Measurements from ENCODE around the gene SNX11.

- TF ChIP-seq, protein P1, sequence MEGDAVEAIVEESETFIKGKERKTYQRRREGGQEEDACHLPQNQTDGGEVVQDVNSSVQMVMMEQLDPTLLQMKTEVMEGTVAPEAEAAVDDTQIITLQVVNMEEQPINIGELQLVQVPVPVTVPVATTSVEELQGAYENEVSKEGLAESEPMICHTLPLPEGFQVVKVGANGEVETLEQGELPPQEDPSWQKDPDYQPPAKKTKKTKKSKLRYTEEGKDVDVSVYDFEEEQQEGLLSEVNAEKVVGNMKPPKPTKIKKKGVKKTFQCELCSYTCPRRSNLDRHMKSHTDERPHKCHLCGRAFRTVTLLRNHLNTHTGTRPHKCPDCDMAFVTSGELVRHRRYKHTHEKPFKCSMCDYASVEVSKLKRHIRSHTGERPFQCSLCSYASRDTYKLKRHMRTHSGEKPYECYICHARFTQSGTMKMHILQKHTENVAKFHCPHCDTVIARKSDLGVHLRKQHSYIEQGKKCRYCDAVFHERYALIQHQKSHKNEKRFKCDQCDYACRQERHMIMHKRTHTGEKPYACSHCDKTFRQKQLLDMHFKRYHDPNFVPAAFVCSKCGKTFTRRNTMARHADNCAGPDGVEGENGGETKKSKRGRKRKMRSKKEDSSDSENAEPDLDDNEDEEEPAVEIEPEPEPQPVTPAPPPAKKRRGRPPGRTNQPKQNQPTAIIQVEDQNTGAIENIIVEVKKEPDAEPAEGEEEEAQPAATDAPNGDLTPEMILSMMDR (IDR thresholded peaks at IDR 0.05) = no peak
- no peak for TF ChIP-seq POLR2AphosphoS5 (IDR thresholded peaks at IDR 0.05)
Measured at GRCh38 chr17:48067245-48067644, 40.3 kb upstream of the SNX11 start.
